Measurements from ENCODE around the gene TCN2. TPM values are rescaled to one million over a fixed set of nuclear protein-coding genes. Genes with fewer than 3 reads are reported as not detected.

Gene TCN2
- total RNA-seq, 1 experiment from 2014 or later = 2.4 TPM

- H3K4me1 ChIP-seq (ENCODE audit: control insufficient read depth, insufficient read depth, low read length) = no peaks in the 10 kb centered on the region
- POLR2A ChIA-PET = interaction anchor here (0.7 kb wide), 1 partner anchor 124 kb away, joined by 3 read pairs; no protein-coding TSS in a partner anchor
- intact Hi-C loops (cut with micrococcal nuclease; ENCODE audit: unreplicated experiment) = no loop called here
- no peaks in the 10 kb centered on the region for H3K36me3 ChIP-seq (ENCODE audit: control insufficient read depth, insufficient read depth, low read length)
- in situ Hi-C loops (cut with HindIII; ENCODE audit: low pct_unique_long_range_greater_than_20kb, low sequenced_read_pairs) = no loop called here
- TF ChIP-seq POLR2AphosphoS5 (IDR thresholded peaks at IDR 0.05; ENCODE audit: low read depth, low read length) (no peak), CTCF (IDR thresholded peaks at IDR 0.05) (peak; percentile 67)
- H3K4me3 ChIP-seq (ENCODE audit: low read depth in 2 of 2, low read length in 2 of 2) = no peak overlapping the region
- ATAC-seq (no peak), DNase-seq (ENCODE audit: low read depth, low spot score) (no peak)
- no peaks in the 10 kb centered on the region for H3K9me3 ChIP-seq (ENCODE audit: control insufficient read depth, insufficient read depth, low read depth, low read length)
- H3K27me3 ChIP-seq (ENCODE audit: control insufficient read depth, insufficient read depth, low read length) = no peaks in the 10 kb centered on the region
- BruUV-seq (replicated peaks) = no TSS peak
- CTCF ChIA-PET = interaction anchor here (0.5 to 1.0 kb wide), 8 partner anchors 9 to 213 kb away, joined by 3 to 9 read pairs (median 6); no protein-coding TSS in a partner anchor
- no peak overlapping the region for H3K27ac ChIP-seq (ENCODE audit: low read length)
Measured at GRCh38 chr22:30602049-30602448, 4.9 kb upstream of the TCN2 start.

- Histone ChIP-seq H3K9me3 (ENCODE audit: control insufficient read depth, insufficient read depth, low read depth, low read length) (no peaks in the 10 kb centered on the region), H3K4me1 (ENCODE audit: control insufficient read depth, insufficient read depth, low read length) (peaks cover 3% of the 10 kb centered on the region), H3K4me3 (ENCODE audit: low read depth in 2 of 2, low read length in 2 of 2) (no peak overlapping the region), H3K27ac (ENCODE audit: low read length) (no peak overlapping the region), H3K27me3 (ENCODE audit: control insufficient read depth, insufficient read depth, low read length) (no peaks in the 10 kb centered on the region), H3K36me3 (ENCODE audit: control insufficient read depth, insufficient read depth, low read length) (no peaks in the 10 kb centered on the region)
- DNase-seq (ENCODE audit: low read depth, low spot score) (no peak), ATAC-seq (no peak)
- intact Hi-C loops (cut with micrococcal nuclease; ENCODE audit: unreplicated experiment) (no loop called here), in situ Hi-C loops (cut with HindIII; ENCODE audit: low pct_unique_long_range_greater_than_20kb, low sequenced_read_pairs) (no loop called here)
- POLR2A ChIA-PET = no interaction called here
- CTCF ChIA-PET = interaction anchor here (0.7 kb wide), 1 partner anchor 196 kb away, joined by 3 read pairs; no protein-coding TSS in a partner anchor
- no peak for TF ChIP-seq CTCF (IDR thresholded peaks at IDR 0.05)
- TF ChIP-seq POLR2AphosphoS5 (IDR thresholded peaks at IDR 0.05; ENCODE audit: low read depth, low read length) = no peak
- no peak for TF ChIP-seq TCF7L2 (IDR thresholded peaks at IDR 0.05; ENCODE audit: low read depth, low read length)
- no peak for TF ChIP-seq REST (IDR thresholded peaks at IDR 0.05; ENCODE audit: insufficient read depth in 1 of 2, low read depth in 2 of 2, low read length in 1 of 2)
- no peak for TF ChIP-seq SIN3A (IDR thresholded peaks at IDR 0.05; ENCODE audit: borderline replicate concordance, insufficient read depth, low read depth, low read length)
- no TSS peak for BruUV-seq (replicated peaks)
Measured at GRCh38 chr22:30603801-30604200, 3.2 kb upstream of the TCN2 start.
